IPS-18c (cell line): Measurements from ENCODE around the gene PHLDA3.

Experiments
- H3K4me3 ChIP-seq: 2 replicates; pipeline ENCODE4 v1.7.0; 2013; ENCODE audit warnings: low read depth, mild to moderate bottlenecking, low read length, moderate library complexity; ENCODE audit not compliant: insufficient read depth
- H3K9me3 ChIP-seq: one replicate; pipeline ENCODE4 v1.6.1; 2013; ENCODE audit warnings: mild to moderate bottlenecking, low read length, moderate library complexity; ENCODE audit not compliant: control insufficient read depth, insufficient read depth

Gene PHLDA3

GRCh38 chr1:201457508-201457960, 11.5 kb downstream of the PHLDA3 start:
- H3K4me3 ChIP-seq: no peak overlapping the region
- no peaks in the 10 kb centered on the region for H3K9me3 ChIP-seq

- H3K4me3 ChIP-seq: no peak overlapping the region
- H3K9me3 ChIP-seq: no peaks in the 10 kb centered on the region
Observed at GRCh38 chr1:201456499-201457309, 12.3 kb downstream of the PHLDA3 start.

DNA sequence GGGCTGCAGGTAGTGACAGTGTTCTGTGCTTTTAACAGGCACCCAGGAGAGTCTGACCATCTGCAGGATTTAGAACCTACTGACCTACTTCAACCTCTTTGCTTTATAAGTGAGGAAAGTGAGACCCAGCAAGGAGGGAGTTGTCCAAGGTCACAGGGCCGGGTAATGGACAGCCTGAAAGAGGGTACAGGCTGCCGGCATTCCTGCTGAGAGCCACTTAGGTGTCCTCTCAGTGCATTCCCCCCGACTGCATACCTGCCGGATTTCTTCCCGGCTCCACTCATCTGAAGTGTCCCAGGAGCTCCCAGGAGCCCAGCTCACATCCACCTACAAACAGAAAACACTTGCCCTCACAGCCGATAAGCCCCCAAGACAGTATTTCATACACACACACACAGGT, 13.9 kb downstream of the PHLDA3 start:
- H3K4me3 ChIP-seq: no peak overlapping the region
- H3K9me3 ChIP-seq: no peaks in the 10 kb centered on the region

DNA sequence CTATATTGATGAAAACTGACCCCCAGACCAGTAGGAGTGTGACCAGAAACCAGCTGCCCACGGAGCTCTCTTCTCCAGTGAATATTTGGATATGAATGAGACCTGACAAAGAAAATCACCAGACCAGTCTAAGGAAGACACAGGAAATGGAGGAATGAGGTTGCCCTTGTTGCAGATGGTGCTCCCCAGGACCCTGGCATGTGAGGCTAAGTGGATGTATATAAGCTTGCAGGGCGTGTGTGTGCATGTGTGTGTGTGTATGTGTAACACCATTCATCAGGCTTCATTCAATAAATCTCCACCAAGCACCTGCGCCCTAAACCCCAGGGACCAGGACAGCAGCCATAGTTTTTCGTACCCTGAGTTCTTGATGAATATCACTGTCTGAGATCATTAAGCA, 14.4 kb downstream of the PHLDA3 start:
- Histone ChIP-seq H3K9me3 (no peaks in the 10 kb centered on the region), H3K4me3 (no peak overlapping the region)

DNA sequence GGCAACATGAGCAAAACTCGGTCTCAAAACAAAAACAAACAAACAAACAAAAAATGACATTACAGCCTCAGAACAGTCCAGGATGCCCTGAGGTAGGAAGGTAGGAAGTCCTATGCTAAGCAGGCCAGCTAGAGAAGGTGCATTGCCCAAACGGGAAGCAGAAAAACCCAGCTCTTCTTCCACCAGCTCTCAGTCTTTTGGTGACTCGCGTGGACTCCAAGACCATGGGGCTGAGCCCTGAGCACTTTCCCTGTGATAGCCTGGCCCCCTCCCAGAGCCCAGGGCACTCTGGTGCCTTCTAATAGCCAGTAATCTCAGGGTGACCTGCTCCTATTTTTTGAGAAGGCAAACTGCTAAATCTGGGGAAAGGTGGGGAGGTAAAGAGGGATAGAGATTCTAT, 16.1 kb downstream of the PHLDA3 start:
- Histone ChIP-seq H3K4me3 (no peak overlapping the region), H3K9me3 (no peaks in the 10 kb centered on the region)

DNA sequence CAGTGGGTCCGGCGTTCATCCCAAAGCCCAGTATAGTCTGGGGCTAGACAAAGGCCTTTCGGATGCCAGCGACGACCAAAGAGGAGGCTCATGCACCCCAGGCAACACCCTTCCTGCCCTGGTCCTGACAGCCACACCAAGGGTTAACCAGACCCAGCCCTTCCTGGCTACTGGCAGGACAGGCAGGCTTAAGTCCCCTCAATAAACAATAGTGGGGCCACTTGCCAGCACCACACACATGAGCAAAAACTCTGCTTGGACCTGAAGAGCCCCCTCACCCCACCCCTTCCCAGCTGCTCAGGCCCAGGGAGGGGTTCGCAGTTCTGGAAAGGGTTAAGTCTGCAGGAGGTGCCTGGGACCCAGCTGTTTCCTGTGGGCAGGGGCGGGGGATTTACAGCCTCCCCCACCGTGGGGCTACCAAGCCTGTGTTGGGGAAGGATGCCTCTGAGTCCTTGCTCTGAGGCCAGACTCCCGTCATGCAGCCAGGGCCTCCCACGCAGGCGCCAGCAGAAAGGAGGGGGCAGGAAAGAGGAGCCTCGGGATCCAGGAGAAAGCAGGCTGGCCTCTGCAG, 18.2 kb downstream of the PHLDA3 start:
- no peak overlapping the region for H3K4me3 ChIP-seq
- H3K9me3 ChIP-seq: no peaks in the 10 kb centered on the region

DNA sequence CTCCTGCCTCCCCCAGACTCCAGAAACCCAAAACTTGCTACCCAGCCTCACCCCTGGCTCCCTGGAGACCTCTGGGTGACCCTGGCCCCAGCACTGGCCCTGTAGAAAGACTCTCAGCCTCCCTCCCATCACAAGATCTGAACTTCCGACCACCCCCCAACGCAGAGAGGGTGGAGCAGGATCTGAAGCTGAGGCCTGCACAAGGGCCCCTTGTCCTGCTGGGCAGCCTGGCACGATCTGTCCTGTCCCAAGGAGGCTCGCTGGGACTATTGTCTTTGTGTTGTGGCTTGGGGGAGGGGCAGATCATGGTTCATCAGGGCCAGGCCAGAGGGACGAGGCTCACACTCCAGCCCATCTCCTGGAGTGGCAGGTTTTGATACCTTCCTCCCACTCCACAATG, 20.0 kb downstream of the PHLDA3 start:
- no peak overlapping the region for H3K4me3 ChIP-seq
- H3K9me3 ChIP-seq: no peaks in the 10 kb centered on the region

GRCh38 chr1:201447903-201448871, 20.8 kb downstream of the PHLDA3 start:
- Histone ChIP-seq H3K9me3 (no peaks in the 10 kb centered on the region), H3K4me3 (no peak overlapping the region)

- Histone ChIP-seq H3K9me3 (no peaks in the 10 kb centered on the region), H3K4me3 (no peak overlapping the region)
Observed at GRCh38 chr1:201445310-201445709, 23.7 kb downstream of the PHLDA3 start.

DNA sequence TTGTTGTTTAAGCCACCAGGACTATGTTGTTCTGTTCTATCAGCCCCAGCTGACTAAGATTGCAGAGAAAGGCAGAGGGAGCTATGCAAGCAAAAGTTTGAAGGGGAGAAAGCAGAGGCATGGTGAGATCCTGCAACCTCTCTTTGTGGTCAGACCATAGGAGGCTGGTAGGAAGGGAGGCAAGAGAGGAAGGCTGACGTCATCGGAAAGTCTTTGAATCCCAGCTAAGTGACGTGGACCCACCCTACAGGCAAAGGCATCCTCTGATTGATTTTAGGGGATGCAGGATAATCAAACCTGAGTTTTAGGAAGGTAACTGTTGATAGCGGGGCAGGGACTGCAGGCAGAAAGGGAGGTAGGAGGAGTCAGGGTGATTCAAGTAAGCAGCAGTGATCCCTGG, 24.2 kb downstream of the PHLDA3 start:
- Histone ChIP-seq H3K9me3 (no peaks in the 10 kb centered on the region), H3K4me3 (no peak overlapping the region)

GRCh38 chr1:201443747-201444146, 25.2 kb downstream of the PHLDA3 start:
- no peaks in the 10 kb centered on the region for H3K9me3 ChIP-seq
- H3K4me3 ChIP-seq: no peak overlapping the region

DNA sequence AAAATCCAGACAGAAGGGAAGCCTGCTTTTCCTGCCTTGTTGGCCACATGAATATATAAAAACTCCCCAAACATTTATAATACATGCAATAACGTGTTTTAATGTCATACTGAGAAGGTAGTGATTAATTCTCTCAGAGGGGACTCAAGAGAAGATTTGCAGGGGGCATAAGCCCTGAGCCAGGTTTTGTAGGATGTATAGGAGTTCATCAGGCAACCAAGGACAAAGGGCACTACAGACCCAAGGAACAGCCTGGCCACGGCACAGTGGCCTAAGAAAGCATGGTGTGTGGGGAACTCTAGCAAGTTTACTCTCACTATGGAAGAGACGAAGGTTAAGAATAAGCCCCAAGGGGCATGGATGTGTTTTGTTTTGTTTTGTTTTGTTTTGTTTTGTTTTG, 32.0 kb downstream of the PHLDA3 start:
- H3K4me3 ChIP-seq: no peak overlapping the region
- H3K9me3 ChIP-seq: no peaks in the 10 kb centered on the region

GRCh38 chr1:201436393-201436792, 32.6 kb downstream of the PHLDA3 start:
- Histone ChIP-seq H3K9me3 (no peaks in the 10 kb centered on the region), H3K4me3 (no peak overlapping the region)

GRCh38 chr1:201434266-201434665, 34.7 kb downstream of the PHLDA3 start:
- Histone ChIP-seq H3K9me3 (no peaks in the 10 kb centered on the region), H3K4me3 (no peak overlapping the region)

- Histone ChIP-seq H3K4me3 (no peak overlapping the region), H3K9me3 (no peaks in the 10 kb centered on the region)
Observed at GRCh38 chr1:201433609-201434008, 35.4 kb downstream of the PHLDA3 start.

GRCh38 chr1:201430776-201431175, 38.2 kb downstream of the PHLDA3 start:
- no peaks in the 10 kb centered on the region for H3K9me3 ChIP-seq
- no peak overlapping the region for H3K4me3 ChIP-seq

- H3K9me3 ChIP-seq: peaks cover under 1% of the 10 kb centered on the region
- no peak overlapping the region for H3K4me3 ChIP-seq
Observed at GRCh38 chr1:201429736-201430501, 39.1 kb downstream of the PHLDA3 start.
